HepG2 (cell line): ENCODE measurements around the gene UBAP1L. TPM values are rescaled to one million over a fixed set of nuclear protein-coding genes. Genes with fewer than 3 reads are reported as not detected.

ENCODE experiments used
- AGO1 ChIP-seq: fragments of 200-400 bp; formaldehyde crosslinking; IDR thresholded peaks from 2 replicates; pipeline ENCODE4 v1.6.1; 2017; ENCODE audit warnings: mild to moderate bottlenecking, low read depth, low read length, moderate library complexity; ENCODE audit not compliant: poor library complexity, severe bottlenecking
- ASH2L ChIP-seq: fragments of 300-600, 200-600 bp; sonication (generic); IDR thresholded peaks from 2 replicates; pipeline ENCODE4 v1.7.0; 2017; ENCODE audit warnings: low read depth, mild to moderate bottlenecking, moderate library complexity, mixed read lengths, low read length; ENCODE audit not compliant: insufficient read length
- HOXA3 ChIP-seq: sonication (generic); formaldehyde crosslinking; IDR thresholded peaks from 2 replicates; pipeline ENCODE4 v1.5.0; 2020; ENCODE audit warnings: missing genetic modification reagents
- NCOR1 ChIP-seq: fragments of 200-600 bp; sonication (generic); IDR thresholded peaks from 2 replicates; pipeline ENCODE4 v1.7.0; 2017; ENCODE audit warnings: antibody characterized with exemption, low read length, borderline replicate concordance
- NR3C1 ChIP-seq: sonication (generic); formaldehyde crosslinking; IDR thresholded peaks from 2 replicates; pipeline ENCODE4 v1.4.0; 2020; ENCODE audit warnings: missing genetic modification reagents
- PITX1 ChIP-seq: sonication (generic); formaldehyde crosslinking; IDR thresholded peaks from 2 replicates; pipeline ENCODE4 v1.5.1; 2020; ENCODE audit warnings: mild to moderate bottlenecking, missing genetic modification reagents
- RBM22 ChIP-seq: fragments of 200-400 bp; formaldehyde crosslinking; optimal IDR thresholded peaks from 2 replicates; pipeline ENCODE3; 2017; ENCODE audit warnings: mild to moderate bottlenecking, low read length, moderate library complexity
- ZFY ChIP-seq: sonication (generic); formaldehyde crosslinking; IDR thresholded peaks from 2 replicates; pipeline ENCODE4 v1.4.0; 2020; ENCODE audit warnings: missing genetic modification reagents
- ZNF180 ChIP-seq: sonication (generic); formaldehyde crosslinking; IDR thresholded peaks from 2 replicates; pipeline ENCODE4 v1.4.0; 2020; ENCODE audit warnings: low read depth, missing genetic modification reagents, borderline replicate concordance
- ZNF292 ChIP-seq: sonication (generic); formaldehyde crosslinking; IDR thresholded peaks from 2 replicates; pipeline ENCODE4 v1.8.1; 2022; ENCODE audit warnings: mild to moderate bottlenecking, low read depth, missing genetic modification reagents, borderline replicate concordance
- ZNF670 ChIP-seq: sonication (generic); formaldehyde crosslinking; IDR thresholded peaks from 2 replicates; pipeline ENCODE4 v1.8.0; 2022; ENCODE audit warnings: mild to moderate bottlenecking, missing genetic modification reagents, borderline replicate concordance
- polyA plus RNA-seq, 8 experiments: library from polyadenylated mRNA; depleted of rRNA in 3 of 8; stranded (reverse) in 7 of 8; unstranded in 1 of 8; fragments of >200 nt; fragmentation: Illumina TruSeq in 4 of 8; extraction: Trizol in 4 of 8; gene quantifications; 2 replicates each; pipeline versions ENCODE4 v1.2.1 to v1.2.3, GENCODE V29; 2011 to 2016; ENCODE audit warnings: low read depth in 4 of 8, missing spikeins in 1 of 8, mixed read lengths in 1 of 8; ENCODE audit not compliant: insufficient read depth in 1 of 8
- total RNA-seq, 5 experiments: library from RNA; depleted of rRNA; stranded (reverse); fragments of >200 nt; fragmentation: Illumina TruSeq; extraction: Trizol; gene quantifications; 2 replicates each; pipeline ENCODE4 v1.2.3, GENCODE V29; 2016; ENCODE audit warnings: low read depth in 1 of 5
- TF ChIP-seq, protein P1 (sequence below): sonication (generic); formaldehyde crosslinking; IDR thresholded peaks from 2 replicates; pipeline ENCODE4 v1.5.0; 2020; ENCODE audit warnings: missing genetic modification reagents, mild to moderate bottlenecking, borderline replicate concordance
- TF ChIP-seq, protein P2 (sequence below): sonication (generic); formaldehyde crosslinking; IDR thresholded peaks from 2 replicates; pipeline ENCODE4 v1.4.0; 2020; ENCODE audit warnings: mild to moderate bottlenecking, missing genetic modification reagents
- TF ChIP-seq, protein P3 (sequence below): IDR thresholded peaks from 2 replicates; pipeline ENCODE4 v1.6.1; 2016; ENCODE audit warnings: low read depth, missing genetic modification reagents, missing compliant biosample characterization
- TF ChIP-seq, protein P4 (sequence below): sonication (generic); formaldehyde crosslinking; IDR thresholded peaks from 2 replicates; pipeline ENCODE4 v1.5.1; 2020; ENCODE audit warnings: mild to moderate bottlenecking, missing genetic modification reagents, borderline replicate concordance
- TF ChIP-seq, protein P5 (sequence below): sonication (generic); formaldehyde crosslinking; IDR thresholded peaks from 2 replicates; pipeline ENCODE4 v1.5.1; 2020; ENCODE audit warnings: missing genetic modification reagents, mild to moderate bottlenecking, borderline replicate concordance

UBAP1L gene
- total and polyA plus RNA-seq, 2 of the 13 experiments (the other 11 are each of a cell fraction or from before 2014, with no cell fraction given), result 0.86 to 1.4 TPM

DNA sequence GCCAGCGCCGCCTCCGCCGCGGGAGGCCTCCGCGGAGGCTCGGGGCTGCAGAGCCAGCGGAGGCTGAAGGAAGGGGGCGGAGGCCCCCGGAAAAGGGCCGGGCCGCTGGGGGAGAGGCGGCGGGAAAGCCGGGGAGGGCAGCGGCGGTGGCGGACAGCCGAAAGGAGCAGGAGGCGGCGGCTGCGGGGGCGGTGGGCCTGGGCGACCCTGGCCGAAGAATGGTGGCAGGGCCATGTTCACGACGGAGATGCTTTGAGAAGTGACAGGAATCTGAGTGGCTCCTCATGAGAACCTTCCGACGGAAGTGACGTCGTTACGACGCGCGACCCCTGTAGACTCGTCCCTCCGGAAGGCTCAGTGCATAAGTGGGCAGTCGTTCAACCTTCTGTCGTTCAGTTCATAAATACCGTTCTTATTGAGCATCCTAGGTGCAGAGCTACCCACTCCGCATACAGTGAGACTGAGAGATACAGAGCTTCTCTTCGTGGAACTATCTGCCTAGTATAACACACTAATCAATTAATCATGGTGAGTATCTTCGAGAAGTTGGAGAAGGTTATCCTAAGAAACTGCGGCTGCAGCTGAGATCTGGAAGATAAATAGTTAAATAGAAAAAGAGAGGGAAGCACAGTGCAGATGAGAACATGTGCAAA is 18.7 kb upstream of the UBAP1L start, which contains the start of gene PDCD7 (continued):
- TF ChIP-seq, protein P1, sequence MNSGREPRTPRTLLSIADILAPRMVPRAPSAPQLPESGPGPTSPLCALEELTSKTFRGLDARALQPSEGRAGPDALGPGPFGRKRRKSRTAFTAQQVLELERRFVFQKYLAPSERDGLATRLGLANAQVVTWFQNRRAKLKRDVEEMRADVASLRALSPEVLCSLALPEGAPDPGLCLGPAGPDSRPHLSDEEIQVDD (CRISPR knock-in tag), result no peak
- TF ChIP-seq ZNF292 (0 out of 2 replicates have a peak, but pooled peaks have one; percentile 19), RBM22 (no peak), ZFY (CRISPR knock-in tag) (peak; percentile 83), ZNF180 (CRISPR knock-in tag) (no peak), NCOR1 (no peak), ZNF670 (CRISPR knock-in tag) (no peak), ASH2L (peak; percentile 73), HOXA3 (CRISPR knock-in tag) (peak; percentile 93), NR3C1 (CRISPR knock-in tag) (no peak), AGO1 (no peak), PITX1 (peak; percentile 30; the same call in 1 of the 2 replicates)
- TF ChIP-seq, protein P2, sequence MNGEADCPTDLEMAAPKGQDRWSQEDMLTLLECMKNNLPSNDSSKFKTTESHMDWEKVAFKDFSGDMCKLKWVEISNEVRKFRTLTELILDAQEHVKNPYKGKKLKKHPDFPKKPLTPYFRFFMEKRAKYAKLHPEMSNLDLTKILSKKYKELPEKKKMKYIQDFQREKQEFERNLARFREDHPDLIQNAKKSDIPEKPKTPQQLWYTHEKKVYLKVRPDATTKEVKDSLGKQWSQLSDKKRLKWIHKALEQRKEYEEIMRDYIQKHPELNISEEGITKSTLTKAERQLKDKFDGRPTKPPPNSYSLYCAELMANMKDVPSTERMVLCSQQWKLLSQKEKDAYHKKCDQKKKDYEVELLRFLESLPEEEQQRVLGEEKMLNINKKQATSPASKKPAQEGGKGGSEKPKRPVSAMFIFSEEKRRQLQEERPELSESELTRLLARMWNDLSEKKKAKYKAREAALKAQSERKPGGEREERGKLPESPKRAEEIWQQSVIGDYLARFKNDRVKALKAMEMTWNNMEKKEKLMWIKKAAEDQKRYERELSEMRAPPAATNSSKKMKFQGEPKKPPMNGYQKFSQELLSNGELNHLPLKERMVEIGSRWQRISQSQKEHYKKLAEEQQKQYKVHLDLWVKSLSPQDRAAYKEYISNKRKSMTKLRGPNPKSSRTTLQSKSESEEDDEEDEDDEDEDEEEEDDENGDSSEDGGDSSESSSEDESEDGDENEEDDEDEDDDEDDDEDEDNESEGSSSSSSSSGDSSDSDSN (CRISPR knock-in tag), result no peak; the same call in 1 of the 2 replicates
- TF ChIP-seq, protein P3, sequence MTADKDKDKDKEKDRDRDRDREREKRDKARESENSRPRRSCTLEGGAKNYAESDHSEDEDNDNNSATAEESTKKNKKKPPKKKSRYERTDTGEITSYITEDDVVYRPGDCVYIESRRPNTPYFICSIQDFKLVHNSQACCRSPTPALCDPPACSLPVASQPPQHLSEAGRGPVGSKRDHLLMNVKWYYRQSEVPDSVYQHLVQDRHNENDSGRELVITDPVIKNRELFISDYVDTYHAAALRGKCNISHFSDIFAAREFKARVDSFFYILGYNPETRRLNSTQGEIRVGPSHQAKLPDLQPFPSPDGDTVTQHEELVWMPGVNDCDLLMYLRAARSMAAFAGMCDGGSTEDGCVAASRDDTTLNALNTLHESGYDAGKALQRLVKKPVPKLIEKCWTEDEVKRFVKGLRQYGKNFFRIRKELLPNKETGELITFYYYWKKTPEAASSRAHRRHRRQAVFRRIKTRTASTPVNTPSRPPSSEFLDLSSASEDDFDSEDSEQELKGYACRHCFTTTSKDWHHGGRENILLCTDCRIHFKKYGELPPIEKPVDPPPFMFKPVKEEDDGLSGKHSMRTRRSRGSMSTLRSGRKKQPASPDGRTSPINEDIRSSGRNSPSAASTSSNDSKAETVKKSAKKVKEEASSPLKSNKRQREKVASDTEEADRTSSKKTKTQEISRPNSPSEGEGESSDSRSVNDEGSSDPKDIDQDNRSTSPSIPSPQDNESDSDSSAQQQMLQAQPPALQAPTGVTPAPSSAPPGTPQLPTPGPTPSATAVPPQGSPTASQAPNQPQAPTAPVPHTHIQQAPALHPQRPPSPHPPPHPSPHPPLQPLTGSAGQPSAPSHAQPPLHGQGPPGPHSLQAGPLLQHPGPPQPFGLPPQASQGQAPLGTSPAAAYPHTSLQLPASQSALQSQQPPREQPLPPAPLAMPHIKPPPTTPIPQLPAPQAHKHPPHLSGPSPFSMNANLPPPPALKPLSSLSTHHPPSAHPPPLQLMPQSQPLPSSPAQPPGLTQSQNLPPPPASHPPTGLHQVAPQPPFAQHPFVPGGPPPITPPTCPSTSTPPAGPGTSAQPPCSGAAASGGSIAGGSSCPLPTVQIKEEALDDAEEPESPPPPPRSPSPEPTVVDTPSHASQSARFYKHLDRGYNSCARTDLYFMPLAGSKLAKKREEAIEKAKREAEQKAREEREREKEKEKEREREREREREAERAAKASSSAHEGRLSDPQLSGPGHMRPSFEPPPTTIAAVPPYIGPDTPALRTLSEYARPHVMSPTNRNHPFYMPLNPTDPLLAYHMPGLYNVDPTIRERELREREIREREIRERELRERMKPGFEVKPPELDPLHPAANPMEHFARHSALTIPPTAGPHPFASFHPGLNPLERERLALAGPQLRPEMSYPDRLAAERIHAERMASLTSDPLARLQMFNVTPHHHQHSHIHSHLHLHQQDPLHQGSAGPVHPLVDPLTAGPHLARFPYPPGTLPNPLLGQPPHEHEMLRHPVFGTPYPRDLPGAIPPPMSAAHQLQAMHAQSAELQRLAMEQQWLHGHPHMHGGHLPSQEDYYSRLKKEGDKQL, result no peak
- TF ChIP-seq, protein P4, sequence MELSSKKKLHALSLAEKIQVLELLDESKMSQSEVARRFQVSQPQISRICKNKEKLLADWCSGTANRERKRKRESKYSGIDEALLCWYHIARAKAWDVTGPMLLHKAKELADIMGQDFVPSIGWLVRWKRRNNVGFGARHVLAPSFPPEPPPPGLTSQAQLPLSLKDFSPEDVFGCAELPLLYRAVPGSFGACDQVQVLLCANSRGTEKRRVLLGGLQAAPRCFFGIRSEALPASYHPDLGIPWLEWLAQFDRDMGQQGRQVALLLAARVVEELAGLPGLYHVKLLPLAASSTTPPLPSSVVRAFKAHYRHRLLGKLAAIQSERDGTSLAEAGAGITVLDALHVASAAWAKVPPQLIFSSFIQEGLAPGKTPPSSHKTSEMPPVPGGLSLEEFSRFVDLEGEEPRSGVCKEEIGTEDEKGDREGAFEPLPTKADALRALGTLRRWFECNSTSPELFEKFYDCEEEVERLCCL (CRISPR knock-in tag), result no peak
- TF ChIP-seq, protein P5, sequence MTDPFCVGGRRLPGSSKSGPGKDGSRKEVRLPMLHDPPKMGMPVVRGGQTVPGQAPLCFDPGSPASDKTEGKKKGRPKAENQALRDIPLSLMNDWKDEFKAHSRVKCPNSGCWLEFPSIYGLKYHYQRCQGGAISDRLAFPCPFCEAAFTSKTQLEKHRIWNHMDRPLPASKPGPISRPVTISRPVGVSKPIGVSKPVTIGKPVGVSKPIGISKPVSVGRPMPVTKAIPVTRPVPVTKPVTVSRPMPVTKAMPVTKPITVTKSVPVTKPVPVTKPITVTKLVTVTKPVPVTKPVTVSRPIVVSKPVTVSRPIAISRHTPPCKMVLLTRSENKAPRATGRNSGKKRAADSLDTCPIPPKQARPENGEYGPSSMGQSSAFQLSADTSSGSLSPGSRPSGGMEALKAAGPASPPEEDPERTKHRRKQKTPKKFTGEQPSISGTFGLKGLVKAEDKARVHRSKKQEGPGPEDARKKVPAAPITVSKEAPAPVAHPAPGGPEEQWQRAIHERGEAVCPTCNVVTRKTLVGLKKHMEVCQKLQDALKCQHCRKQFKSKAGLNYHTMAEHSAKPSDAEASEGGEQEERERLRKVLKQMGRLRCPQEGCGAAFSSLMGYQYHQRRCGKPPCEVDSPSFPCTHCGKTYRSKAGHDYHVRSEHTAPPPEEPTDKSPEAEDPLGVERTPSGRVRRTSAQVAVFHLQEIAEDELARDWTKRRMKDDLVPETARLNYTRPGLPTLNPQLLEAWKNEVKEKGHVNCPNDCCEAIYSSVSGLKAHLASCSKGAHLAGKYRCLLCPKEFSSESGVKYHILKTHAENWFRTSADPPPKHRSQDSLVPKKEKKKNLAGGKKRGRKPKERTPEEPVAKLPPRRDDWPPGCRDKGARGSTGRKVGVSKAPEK (CRISPR knock-in tag), result no peak
